Tibial nerve (tissue), 4 donors: ENCODE data around the gene BCR.

Source experiments
- CTCF ChIP-seq, 5 experiments: fragments of 200-600 bp in 3 of 5; fragments of 450-650 bp in 2 of 5; sonication (generic) in 3 of 5; IDR thresholded peaks; one replicate each; pipeline ENCODE4 v1.5.1; 2016 to 2019; ENCODE audit warnings: antibody characterized with exemption in 5 of 5, mild to moderate bottlenecking in 3 of 5, moderate library complexity in 2 of 5
- EP300 ChIP-seq, 2 donors: sonication (generic); formaldehyde crosslinking; IDR thresholded peaks; one replicate each; pipeline ENCODE4 v1.6.1; 2017; ENCODE audit warnings: antibody characterized with exemption in 2 of 2, mild to moderate bottlenecking in 1 of 2

DNA sequence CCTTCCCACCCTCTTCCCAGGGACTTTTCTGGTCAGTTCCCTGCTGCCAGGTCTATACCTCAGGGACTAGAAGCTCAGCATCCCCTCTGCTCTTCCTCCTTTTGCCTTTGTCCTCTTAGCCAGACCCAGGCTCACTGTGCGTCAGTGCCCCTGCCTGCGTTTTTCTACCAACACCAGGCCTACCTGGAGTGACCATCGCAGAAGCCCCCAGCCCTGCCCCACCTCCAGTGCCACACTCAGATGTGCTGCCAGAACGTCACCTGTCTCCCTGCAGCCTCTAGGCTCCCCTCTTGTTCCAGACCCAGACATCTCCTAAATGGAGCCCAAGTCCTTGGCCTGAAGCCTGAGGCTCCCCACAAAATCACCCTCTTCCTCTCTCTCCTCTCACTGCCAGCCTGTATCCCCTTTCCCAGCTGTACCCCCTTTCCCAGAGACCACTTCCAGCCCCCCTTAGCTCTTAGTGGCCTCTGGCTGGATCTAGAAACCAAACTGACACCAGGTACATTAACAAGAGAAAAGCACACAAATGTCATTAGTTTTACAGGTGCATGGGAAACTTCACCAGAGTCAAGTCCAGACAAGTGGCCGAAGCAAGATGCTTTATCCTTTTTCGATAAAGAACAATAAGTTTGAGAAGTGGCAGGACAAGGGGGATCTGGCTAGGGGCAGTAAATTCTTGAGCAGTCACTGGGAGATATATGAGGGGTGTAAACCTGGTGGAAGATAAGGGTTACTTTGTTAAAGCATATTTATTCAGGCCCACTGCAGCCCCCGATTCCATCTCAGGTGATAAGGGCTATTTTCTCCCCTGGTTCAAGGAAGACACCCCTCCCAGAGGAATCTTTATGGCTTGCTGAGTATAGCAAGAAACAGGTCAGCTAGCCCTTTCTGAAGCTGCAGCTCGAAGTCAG is 61.5 kb downstream of the BCR start:
- TF ChIP-seq CTCF (IDR thresholded peaks at IDR 0.05) (no peak), EP300 (IDR thresholded peaks at IDR 0.05) (no peak)
